ENCODE results near the gene GPD1.

The GPD1 gene

GRCh38 chr12:50099302-50100008 lies 4.4 kb upstream of the GPD1 start:
- no peaks in the 10 kb centered on the region for H3K79me2 ChIP-seq (ENCODE audit: insufficient read depth, low read length)
- H3K27me3 ChIP-seq (ENCODE audit: insufficient read depth, low read length, poor library complexity, severe bottlenecking): no peaks in the 10 kb centered on the region
- TF ChIP-seq EZH2phosphoT487 (IDR thresholded peaks at IDR 0.05; ENCODE audit: borderline replicate concordance) (no peak), CTCF (conservative IDR thresholded peaks at IDR 0.05; ENCODE audit: low read length) (no peak)
- no peak overlapping the region for H3K4me3 ChIP-seq (ENCODE audit: low read length, poor library complexity, severe bottlenecking)
- no peaks in the 10 kb centered on the region for H3K4me1 ChIP-seq (ENCODE audit: insufficient read depth, low read length, poor library complexity, severe bottlenecking)
- H3K4me2 ChIP-seq (ENCODE audit: low read depth, low read length, poor library complexity, severe bottlenecking): no peak overlapping the region
- no peak overlapping the region for H2AFZ ChIP-seq (ENCODE audit: low read length)
- no peaks in the 10 kb centered on the region for H3K9me2 ChIP-seq (replicated peaks; ENCODE audit: low read depth, low read length)
- no peaks in the 10 kb centered on the region for H3K9me3 ChIP-seq (ENCODE audit: insufficient read depth, low read depth, low read length)
- H3K36me3 ChIP-seq (ENCODE audit: insufficient read depth, low read length): peaks cover 65% of the 10 kb centered on the region; the same call in 1 of the 2 replicates
- no peak overlapping the region for H3K9ac ChIP-seq (ENCODE audit: low read depth, low read length, poor library complexity, severe bottlenecking)
- no peaks in the 10 kb centered on the region for H4K20me1 ChIP-seq (ENCODE audit: insufficient read depth, low read length, poor library complexity, severe bottlenecking)
- no peaks in the 10 kb centered on the region for H3F3A ChIP-seq (ENCODE audit: low read depth)

GRCh38 chr12:50100561-50100960 lies 3.2 kb upstream of the GPD1 start:
- H3K4me2 ChIP-seq (ENCODE audit: low read depth, low read length, poor library complexity, severe bottlenecking): no peak overlapping the region
- H2AFZ ChIP-seq (ENCODE audit: low read length): no peak overlapping the region
- no peaks in the 10 kb centered on the region for H3K9me2 ChIP-seq (replicated peaks; ENCODE audit: low read depth, low read length)
- H3K79me2 ChIP-seq (ENCODE audit: insufficient read depth, low read length): no peaks in the 10 kb centered on the region
- H3K4me3 ChIP-seq (ENCODE audit: low read length, poor library complexity, severe bottlenecking): no peak overlapping the region
- no peaks in the 10 kb centered on the region for H4K20me1 ChIP-seq (ENCODE audit: insufficient read depth, low read length, poor library complexity, severe bottlenecking)
- H3F3A ChIP-seq (ENCODE audit: low read depth): no peaks in the 10 kb centered on the region
- H3K27me3 ChIP-seq (ENCODE audit: insufficient read depth, low read length, poor library complexity, severe bottlenecking): no peaks in the 10 kb centered on the region
- H3K36me3 ChIP-seq (ENCODE audit: insufficient read depth, low read length): peaks cover 54% of the 10 kb centered on the region; the same call in 1 of the 2 replicates
- H3K4me1 ChIP-seq (ENCODE audit: insufficient read depth, low read length, poor library complexity, severe bottlenecking): no peaks in the 10 kb centered on the region
- no peak overlapping the region for H3K9ac ChIP-seq (ENCODE audit: low read depth, low read length, poor library complexity, severe bottlenecking)
- H3K9me3 ChIP-seq (ENCODE audit: insufficient read depth, low read depth, low read length): no peaks in the 10 kb centered on the region
- TF ChIP-seq CTCF (conservative IDR thresholded peaks at IDR 0.05; ENCODE audit: low read length) (no peak), EZH2phosphoT487 (IDR thresholded peaks at IDR 0.05; ENCODE audit: borderline replicate concordance) (no peak)

GRCh38 chr12:50101663-50102062 lies 2.1 kb upstream of the GPD1 start:
- Histone ChIP-seq H3K4me1 (ENCODE audit: insufficient read depth, low read length, poor library complexity, severe bottlenecking) (no peaks in the 10 kb centered on the region), H3F3A (ENCODE audit: low read depth) (no peaks in the 10 kb centered on the region), H3K4me3 (ENCODE audit: low read length, poor library complexity, severe bottlenecking) (no peak overlapping the region), H3K79me2 (ENCODE audit: insufficient read depth, low read length) (no peaks in the 10 kb centered on the region), H3K4me2 (ENCODE audit: low read depth, low read length, poor library complexity, severe bottlenecking) (no peak overlapping the region), H3K27me3 (ENCODE audit: insufficient read depth, low read length, poor library complexity, severe bottlenecking) (no peaks in the 10 kb centered on the region), H2AFZ (ENCODE audit: low read length) (no peak overlapping the region), H3K9ac (ENCODE audit: low read depth, low read length, poor library complexity, severe bottlenecking) (no peak overlapping the region), H4K20me1 (ENCODE audit: insufficient read depth, low read length, poor library complexity, severe bottlenecking) (no peaks in the 10 kb centered on the region), H3K36me3 (ENCODE audit: insufficient read depth, low read length) (peaks cover 43% of the 10 kb centered on the region; the same call in 1 of the 2 replicates), H3K9me3 (ENCODE audit: insufficient read depth, low read depth, low read length) (no peaks in the 10 kb centered on the region), H3K9me2 (replicated peaks; ENCODE audit: low read depth, low read length) (no peaks in the 10 kb centered on the region)
- TF ChIP-seq CTCF (conservative IDR thresholded peaks at IDR 0.05; ENCODE audit: low read length): peak; percentile 51
- TF ChIP-seq EZH2phosphoT487 (IDR thresholded peaks at IDR 0.05; ENCODE audit: borderline replicate concordance): no peak

All from Loucy (cell line).